ENCODE measurements around the gene TRAPPC3L. TPM values are rescaled to one million over a fixed set of nuclear protein-coding genes. Genes with fewer than 3 reads are reported as not detected.

The TRAPPC3L gene
- total RNA-seq, 1 experiment from 2014 or later: not detected

DNA sequence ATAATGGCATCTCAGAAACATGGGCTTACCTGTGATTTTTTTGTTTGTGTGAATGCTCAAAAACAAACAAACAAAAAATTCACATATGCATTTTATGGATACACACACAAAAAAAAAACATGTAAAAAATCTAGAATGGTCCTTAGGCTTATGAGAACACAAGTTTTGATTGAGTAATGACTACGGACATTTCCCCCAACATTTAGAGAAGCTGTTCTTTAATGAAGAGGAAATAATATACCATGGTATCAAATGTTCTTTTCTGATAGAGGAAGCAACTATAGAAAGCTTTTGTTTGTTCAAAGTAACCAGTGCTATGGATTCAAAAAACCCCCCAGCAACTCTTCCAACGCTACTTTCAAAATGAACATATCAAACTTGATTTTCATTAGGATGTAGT, 93.0 kb downstream of the TRAPPC3L start:
- in situ Hi-C loops (cut with HindIII; ENCODE audit: low pct_unique_long_range_greater_than_20kb, low sequenced_read_pairs): no loop called here
- CTCF ChIA-PET: no interaction called here
- POLR2A ChIA-PET: no interaction called here

DNA sequence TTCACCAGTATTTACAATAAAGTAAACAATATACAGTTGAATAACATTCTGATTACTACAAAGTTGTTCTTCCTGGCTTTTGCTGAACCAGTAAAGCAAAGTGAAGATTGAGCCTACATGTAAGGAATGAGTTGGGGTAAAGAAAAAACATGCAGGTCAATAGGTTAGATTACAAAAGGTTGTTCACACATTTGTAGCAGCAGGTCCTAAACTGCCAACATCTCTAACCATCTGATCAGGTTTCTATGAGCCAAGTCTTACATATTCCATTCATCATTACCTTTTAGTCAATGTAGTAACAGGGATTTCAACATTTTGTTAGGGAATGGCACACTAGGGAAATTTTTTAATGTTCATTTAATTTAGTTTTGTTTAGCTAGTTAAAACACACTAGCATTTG, 93.6 kb downstream of the TRAPPC3L start:
- no peak overlapping the region for H3K27ac ChIP-seq (ENCODE audit: low read length)
- no peak overlapping the region for H3K4me3 ChIP-seq (ENCODE audit: low read depth in 2 of 2, low read length in 2 of 2)
- in situ Hi-C loops (cut with HindIII; ENCODE audit: low pct_unique_long_range_greater_than_20kb, low sequenced_read_pairs): no loop called here

More for the DNA sequence above, 93.0 kb downstream of the TRAPPC3L start:
- no peak for TF ChIP-seq POLR2AphosphoS5 (IDR thresholded peaks at IDR 0.05; ENCODE audit: low read depth, low read length)
- no peak for TF ChIP-seq SIN3A (IDR thresholded peaks at IDR 0.05; ENCODE audit: borderline replicate concordance, insufficient read depth, low read depth, low read length)
- TF ChIP-seq TCF7L2 (IDR thresholded peaks at IDR 0.05; ENCODE audit: low read depth, low read length): no peak
- TF ChIP-seq, protein P1, sequence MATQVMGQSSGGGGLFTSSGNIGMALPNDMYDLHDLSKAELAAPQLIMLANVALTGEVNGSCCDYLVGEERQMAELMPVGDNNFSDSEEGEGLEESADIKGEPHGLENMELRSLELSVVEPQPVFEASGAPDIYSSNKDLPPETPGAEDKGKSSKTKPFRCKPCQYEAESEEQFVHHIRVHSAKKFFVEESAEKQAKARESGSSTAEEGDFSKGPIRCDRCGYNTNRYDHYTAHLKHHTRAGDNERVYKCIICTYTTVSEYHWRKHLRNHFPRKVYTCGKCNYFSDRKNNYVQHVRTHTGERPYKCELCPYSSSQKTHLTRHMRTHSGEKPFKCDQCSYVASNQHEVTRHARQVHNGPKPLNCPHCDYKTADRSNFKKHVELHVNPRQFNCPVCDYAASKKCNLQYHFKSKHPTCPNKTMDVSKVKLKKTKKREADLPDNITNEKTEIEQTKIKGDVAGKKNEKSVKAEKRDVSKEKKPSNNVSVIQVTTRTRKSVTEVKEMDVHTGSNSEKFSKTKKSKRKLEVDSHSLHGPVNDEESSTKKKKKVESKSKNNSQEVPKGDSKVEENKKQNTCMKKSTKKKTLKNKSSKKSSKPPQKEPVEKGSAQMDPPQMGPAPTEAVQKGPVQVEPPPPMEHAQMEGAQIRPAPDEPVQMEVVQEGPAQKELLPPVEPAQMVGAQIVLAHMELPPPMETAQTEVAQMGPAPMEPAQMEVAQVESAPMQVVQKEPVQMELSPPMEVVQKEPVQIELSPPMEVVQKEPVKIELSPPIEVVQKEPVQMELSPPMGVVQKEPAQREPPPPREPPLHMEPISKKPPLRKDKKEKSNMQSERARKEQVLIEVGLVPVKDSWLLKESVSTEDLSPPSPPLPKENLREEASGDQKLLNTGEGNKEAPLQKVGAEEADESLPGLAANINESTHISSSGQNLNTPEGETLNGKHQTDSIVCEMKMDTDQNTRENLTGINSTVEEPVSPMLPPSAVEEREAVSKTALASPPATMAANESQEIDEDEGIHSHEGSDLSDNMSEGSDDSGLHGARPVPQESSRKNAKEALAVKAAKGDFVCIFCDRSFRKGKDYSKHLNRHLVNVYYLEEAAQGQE (IDR thresholded peaks at IDR 0.05; ENCODE audit: insufficient read depth in 1 of 2, low read depth in 2 of 2, low read length in 1 of 2): no peak
- TF ChIP-seq, protein P2, sequence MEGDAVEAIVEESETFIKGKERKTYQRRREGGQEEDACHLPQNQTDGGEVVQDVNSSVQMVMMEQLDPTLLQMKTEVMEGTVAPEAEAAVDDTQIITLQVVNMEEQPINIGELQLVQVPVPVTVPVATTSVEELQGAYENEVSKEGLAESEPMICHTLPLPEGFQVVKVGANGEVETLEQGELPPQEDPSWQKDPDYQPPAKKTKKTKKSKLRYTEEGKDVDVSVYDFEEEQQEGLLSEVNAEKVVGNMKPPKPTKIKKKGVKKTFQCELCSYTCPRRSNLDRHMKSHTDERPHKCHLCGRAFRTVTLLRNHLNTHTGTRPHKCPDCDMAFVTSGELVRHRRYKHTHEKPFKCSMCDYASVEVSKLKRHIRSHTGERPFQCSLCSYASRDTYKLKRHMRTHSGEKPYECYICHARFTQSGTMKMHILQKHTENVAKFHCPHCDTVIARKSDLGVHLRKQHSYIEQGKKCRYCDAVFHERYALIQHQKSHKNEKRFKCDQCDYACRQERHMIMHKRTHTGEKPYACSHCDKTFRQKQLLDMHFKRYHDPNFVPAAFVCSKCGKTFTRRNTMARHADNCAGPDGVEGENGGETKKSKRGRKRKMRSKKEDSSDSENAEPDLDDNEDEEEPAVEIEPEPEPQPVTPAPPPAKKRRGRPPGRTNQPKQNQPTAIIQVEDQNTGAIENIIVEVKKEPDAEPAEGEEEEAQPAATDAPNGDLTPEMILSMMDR (IDR thresholded peaks at IDR 0.05): no peak
- DNase-seq (ENCODE audit: low read depth, low spot score) (no peak), ATAC-seq (no peak)
- Histone ChIP-seq H3K9me3 (ENCODE audit: control insufficient read depth, insufficient read depth, low read depth, low read length) (no peaks in the 10 kb centered on the region), H3K27ac (ENCODE audit: low read length) (no peak overlapping the region), H3K36me3 (ENCODE audit: control insufficient read depth, insufficient read depth, low read length) (no peaks in the 10 kb centered on the region), H3K4me1 (ENCODE audit: control insufficient read depth, insufficient read depth, low read length) (no peaks in the 10 kb centered on the region), H3K4me3 (ENCODE audit: low read depth in 2 of 2, low read length in 2 of 2) (no peak overlapping the region), H3K27me3 (ENCODE audit: control insufficient read depth, insufficient read depth, low read length) (peaks cover 11% of the 10 kb centered on the region)
- intact Hi-C loops (cut with micrococcal nuclease; ENCODE audit: unreplicated experiment): no loop called here
- no TSS peak for BruUV-seq (replicated peaks)

More for the DNA sequence above, 93.6 kb downstream of the TRAPPC3L start:
- no peak for TF ChIP-seq POLR2AphosphoS5 (IDR thresholded peaks at IDR 0.05; ENCODE audit: low read depth, low read length)
- TF ChIP-seq, protein P1 (IDR thresholded peaks at IDR 0.05; ENCODE audit: insufficient read depth in 1 of 2, low read depth in 2 of 2, low read length in 1 of 2): no peak
- TF ChIP-seq, protein P2 (IDR thresholded peaks at IDR 0.05): no peak
- TF ChIP-seq SIN3A (IDR thresholded peaks at IDR 0.05; ENCODE audit: borderline replicate concordance, insufficient read depth, low read depth, low read length): no peak
- TF ChIP-seq TCF7L2 (IDR thresholded peaks at IDR 0.05; ENCODE audit: low read depth, low read length): no peak
- no peaks in the 10 kb centered on the region for H3K9me3 ChIP-seq (ENCODE audit: control insufficient read depth, insufficient read depth, low read depth, low read length)
- peaks cover 11% of the 10 kb centered on the region for H3K27me3 ChIP-seq (ENCODE audit: control insufficient read depth, insufficient read depth, low read length)
- no TSS peak for BruUV-seq (replicated peaks)
- H3K36me3 ChIP-seq (ENCODE audit: control insufficient read depth, insufficient read depth, low read length): no peaks in the 10 kb centered on the region
- no peak for DNase-seq (ENCODE audit: low read depth, low spot score)
- no peak for ATAC-seq
- CTCF ChIA-PET: no interaction called here
- intact Hi-C loops (cut with micrococcal nuclease; ENCODE audit: unreplicated experiment): no loop called here
- no peaks in the 10 kb centered on the region for H3K4me1 ChIP-seq (ENCODE audit: control insufficient read depth, insufficient read depth, low read length)
- POLR2A ChIA-PET: no interaction called here
